ENCODE data around the gene PAFAH2.

The PAFAH2 gene

GRCh38 chr1:26020330-26020768 is 22.5 kb upstream of the PAFAH2 start:
- DNase-seq (ENCODE audit: low read depth), result peak; percentile 66
- H3K9me3 ChIP-seq (ENCODE audit: control insufficient read depth, low read length), result no peaks in the 10 kb centered on the region
- H3K27me3 ChIP-seq (replicated peaks; ENCODE audit: control insufficient read depth, insufficient read depth, low read length), result no peaks in the 10 kb centered on the region
- peaks cover 41% of the 10 kb centered on the region for H3K4me1 ChIP-seq (ENCODE audit: control insufficient read depth, insufficient read depth, low read length)
- H3K9ac ChIP-seq (ENCODE audit: low read length), result no peak overlapping the region
- no peak overlapping the region for H3K4me3 ChIP-seq (ENCODE audit: low read length)
- no peaks in the 10 kb centered on the region for H3K36me3 ChIP-seq (ENCODE audit: control insufficient read depth, insufficient read depth, low read length, severe bottlenecking)

GRCh38 chr1:26019641-26020315 is 21.9 kb upstream of the PAFAH2 start:
- Histone ChIP-seq H3K4me1 (ENCODE audit: control insufficient read depth, insufficient read depth, low read length) (peaks cover 45% of the 10 kb centered on the region), H3K9me3 (ENCODE audit: control insufficient read depth, low read length) (no peaks in the 10 kb centered on the region), H3K36me3 (ENCODE audit: control insufficient read depth, insufficient read depth, low read length, severe bottlenecking) (no peaks in the 10 kb centered on the region), H3K9ac (ENCODE audit: low read length) (peak overlapping the region; percentile 26), H3K4me3 (ENCODE audit: low read length) (no peak overlapping the region), H3K27me3 (replicated peaks; ENCODE audit: control insufficient read depth, insufficient read depth, low read length) (no peaks in the 10 kb centered on the region)
- peak; percentile 56 for DNase-seq (ENCODE audit: low read depth)

GRCh38 chr1:26017606-26018005 is 19.7 kb upstream of the PAFAH2 start:
- Histone ChIP-seq H3K36me3 (ENCODE audit: control insufficient read depth, insufficient read depth, low read length, severe bottlenecking) (no peaks in the 10 kb centered on the region), H3K9me3 (ENCODE audit: control insufficient read depth, low read length) (no peaks in the 10 kb centered on the region), H3K4me1 (ENCODE audit: control insufficient read depth, insufficient read depth, low read length) (peaks cover 45% of the 10 kb centered on the region), H3K4me3 (ENCODE audit: low read length) (no peak overlapping the region), H3K27me3 (replicated peaks; ENCODE audit: control insufficient read depth, insufficient read depth, low read length) (no peaks in the 10 kb centered on the region), H3K9ac (ENCODE audit: low read length) (no peak overlapping the region)
- DNase-seq (ENCODE audit: low read depth), result no peak

- Histone ChIP-seq H3K4me1 (ENCODE audit: control insufficient read depth, insufficient read depth, low read length) (peaks cover 41% of the 10 kb centered on the region), H3K27me3 (replicated peaks; ENCODE audit: control insufficient read depth, insufficient read depth, low read length) (no peaks in the 10 kb centered on the region), H3K4me3 (ENCODE audit: low read length) (no peak overlapping the region), H3K36me3 (ENCODE audit: control insufficient read depth, insufficient read depth, low read length, severe bottlenecking) (no peaks in the 10 kb centered on the region), H3K9me3 (ENCODE audit: control insufficient read depth, low read length) (no peaks in the 10 kb centered on the region), H3K9ac (ENCODE audit: low read length) (no peak overlapping the region)
- DNase-seq (ENCODE audit: low read depth), result no peak
Observed at GRCh38 chr1:26016953-26017545, 19.2 kb upstream of the PAFAH2 start.

- H3K4me3 ChIP-seq (ENCODE audit: low read length), result no peak overlapping the region
- H3K9me3 ChIP-seq (ENCODE audit: control insufficient read depth, low read length), result no peaks in the 10 kb centered on the region
- H3K36me3 ChIP-seq (ENCODE audit: control insufficient read depth, insufficient read depth, low read length, severe bottlenecking), result no peaks in the 10 kb centered on the region
- no peak overlapping the region for H3K9ac ChIP-seq (ENCODE audit: low read length)
- H3K4me1 ChIP-seq (ENCODE audit: control insufficient read depth, insufficient read depth, low read length), result peaks cover 35% of the 10 kb centered on the region
- no peak for DNase-seq (ENCODE audit: low read depth)
- H3K27me3 ChIP-seq (replicated peaks; ENCODE audit: control insufficient read depth, insufficient read depth, low read length), result no peaks in the 10 kb centered on the region
Observed at GRCh38 chr1:26016258-26016952, 18.5 kb upstream of the PAFAH2 start.

- peaks cover 25% of the 10 kb centered on the region for H3K4me1 ChIP-seq (ENCODE audit: control insufficient read depth, insufficient read depth, low read length)
- H3K36me3 ChIP-seq (ENCODE audit: control insufficient read depth, insufficient read depth, low read length, severe bottlenecking), result no peaks in the 10 kb centered on the region
- DNase-seq (ENCODE audit: low read depth), result peak; percentile 92
- H3K27me3 ChIP-seq (replicated peaks; ENCODE audit: control insufficient read depth, insufficient read depth, low read length), result no peaks in the 10 kb centered on the region
- no peak overlapping the region for H3K9ac ChIP-seq (ENCODE audit: low read length)
- no peaks in the 10 kb centered on the region for H3K9me3 ChIP-seq (ENCODE audit: control insufficient read depth, low read length)
- H3K4me3 ChIP-seq (ENCODE audit: low read length), result no peak overlapping the region
Observed at GRCh38 chr1:26015358-26015757, 17.5 kb upstream of the PAFAH2 start.

GRCh38 chr1:26014179-26014578 is 16.3 kb upstream of the PAFAH2 start:
- DNase-seq (ENCODE audit: low read depth), result no peak
- Histone ChIP-seq H3K4me1 (ENCODE audit: control insufficient read depth, insufficient read depth, low read length) (peaks cover 14% of the 10 kb centered on the region), H3K9ac (ENCODE audit: low read length) (no peak overlapping the region), H3K4me3 (ENCODE audit: low read length) (no peak overlapping the region), H3K9me3 (ENCODE audit: control insufficient read depth, low read length) (no peaks in the 10 kb centered on the region), H3K27me3 (replicated peaks; ENCODE audit: control insufficient read depth, insufficient read depth, low read length) (no peaks in the 10 kb centered on the region), H3K36me3 (ENCODE audit: control insufficient read depth, insufficient read depth, low read length, severe bottlenecking) (no peaks in the 10 kb centered on the region)

- H3K36me3 ChIP-seq (ENCODE audit: control insufficient read depth, insufficient read depth, low read length, severe bottlenecking), result no peaks in the 10 kb centered on the region
- peaks cover 14% of the 10 kb centered on the region for H3K4me1 ChIP-seq (ENCODE audit: control insufficient read depth, insufficient read depth, low read length)
- H3K9ac ChIP-seq (ENCODE audit: low read length), result no peak overlapping the region
- no peak for DNase-seq (ENCODE audit: low read depth)
- H3K9me3 ChIP-seq (ENCODE audit: control insufficient read depth, low read length), result no peaks in the 10 kb centered on the region
- H3K27me3 ChIP-seq (replicated peaks; ENCODE audit: control insufficient read depth, insufficient read depth, low read length), result no peaks in the 10 kb centered on the region
- H3K4me3 ChIP-seq (ENCODE audit: low read length), result no peak overlapping the region
Observed at GRCh38 chr1:26012864-26013263, 15.0 kb upstream of the PAFAH2 start.

GRCh38 chr1:26010825-26011224 is 13.0 kb upstream of the PAFAH2 start:
- Histone ChIP-seq H3K9me3 (ENCODE audit: control insufficient read depth, low read length) (no peaks in the 10 kb centered on the region), H3K27me3 (replicated peaks; ENCODE audit: control insufficient read depth, insufficient read depth, low read length) (no peaks in the 10 kb centered on the region), H3K4me1 (ENCODE audit: control insufficient read depth, insufficient read depth, low read length) (peaks cover 12% of the 10 kb centered on the region), H3K36me3 (ENCODE audit: control insufficient read depth, insufficient read depth, low read length, severe bottlenecking) (no peaks in the 10 kb centered on the region), H3K9ac (ENCODE audit: low read length) (no peak overlapping the region), H3K4me3 (ENCODE audit: low read length) (no peak overlapping the region)
- no peak for DNase-seq (ENCODE audit: low read depth)

GRCh38 chr1:26009796-26010447 is 12.1 kb upstream of the PAFAH2 start:
- Histone ChIP-seq H3K9ac (ENCODE audit: low read length) (no peak overlapping the region), H3K36me3 (ENCODE audit: control insufficient read depth, insufficient read depth, low read length, severe bottlenecking) (no peaks in the 10 kb centered on the region), H3K9me3 (ENCODE audit: control insufficient read depth, low read length) (no peaks in the 10 kb centered on the region), H3K4me3 (ENCODE audit: low read length) (no peak overlapping the region), H3K27me3 (replicated peaks; ENCODE audit: control insufficient read depth, insufficient read depth, low read length) (no peaks in the 10 kb centered on the region), H3K4me1 (ENCODE audit: control insufficient read depth, insufficient read depth, low read length) (peaks cover 13% of the 10 kb centered on the region)
- DNase-seq (ENCODE audit: low read depth), result no peak

- H3K9ac ChIP-seq (ENCODE audit: low read length), result no peak overlapping the region
- H3K36me3 ChIP-seq (ENCODE audit: control insufficient read depth, insufficient read depth, low read length, severe bottlenecking), result no peaks in the 10 kb centered on the region
- DNase-seq (ENCODE audit: low read depth), result no peak
- H3K4me1 ChIP-seq (ENCODE audit: control insufficient read depth, insufficient read depth, low read length), result peaks cover 20% of the 10 kb centered on the region
- no peak overlapping the region for H3K4me3 ChIP-seq (ENCODE audit: low read length)
- H3K27me3 ChIP-seq (replicated peaks; ENCODE audit: control insufficient read depth, insufficient read depth, low read length), result no peaks in the 10 kb centered on the region
- no peaks in the 10 kb centered on the region for H3K9me3 ChIP-seq (ENCODE audit: control insufficient read depth, low read length)
Observed at GRCh38 chr1:26006710-26007109, 8.8 kb upstream of the PAFAH2 start.
